ENCODE results near the gene CPED1.
"Not testable (repeated sequence)": the region's sequence is repeated elsewhere in the genome, so short reads cannot be mapped to it uniquely, and the experiment has no call there.

CPED1 gene

GRCh38 chr7:121107923-121108498 is 119.5 kb downstream of the CPED1 start:
- DNase-seq (ENCODE audit: low read depth, low spot score): peak; percentile 60
- Histone ChIP-seq H3K9ac (ENCODE audit: insufficient read length) (no peak overlapping the region), H3K9me3 (ENCODE audit: low read depth, low read length) (no peaks in the 10 kb centered on the region), H3K4me3 (no peak overlapping the region), H3K36me3 (ENCODE audit: insufficient read depth, low read length) (no peaks in the 10 kb centered on the region), H3K27ac (no peak overlapping the region)
- TF ChIP-seq POLR2AphosphoS5 (IDR thresholded peaks at IDR 0.05; ENCODE audit: borderline replicate concordance, low read depth, low read length) (no peak), EZH2 (IDR thresholded peaks at IDR 0.05) (no peak), FOXP2 (optimal IDR thresholded peaks at IDR 0.05; ENCODE audit: control extremely low read depth, extremely low read length, insufficient read depth) (no peak)

GRCh38 chr7:121109145-121109544 is 120.6 kb downstream of the CPED1 start:
- Histone ChIP-seq H3K4me3 (no peak overlapping the region), H3K36me3 (ENCODE audit: insufficient read depth, low read length) (no peaks in the 10 kb centered on the region), H3K27ac (no peak overlapping the region), H3K9me3 (ENCODE audit: low read depth, low read length) (no peaks in the 10 kb centered on the region), H3K9ac (ENCODE audit: insufficient read length) (no peak overlapping the region)
- no peak for DNase-seq (ENCODE audit: low read depth, low spot score)
- TF ChIP-seq EZH2 (IDR thresholded peaks at IDR 0.05): no peak
- TF ChIP-seq FOXP2 (optimal IDR thresholded peaks at IDR 0.05; ENCODE audit: control extremely low read depth, extremely low read length, insufficient read depth): no peak
- TF ChIP-seq POLR2AphosphoS5 (IDR thresholded peaks at IDR 0.05; ENCODE audit: borderline replicate concordance, low read depth, low read length): no peak

GRCh38 chr7:121113288-121113687 is 124.8 kb downstream of the CPED1 start:
- no peak overlapping the region for H3K27ac ChIP-seq
- H3K4me3 ChIP-seq: no peak overlapping the region
- no peak overlapping the region for H3K9ac ChIP-seq (ENCODE audit: insufficient read length)
- no peaks in the 10 kb centered on the region for H3K9me3 ChIP-seq (ENCODE audit: low read depth, low read length)
- DNase-seq (ENCODE audit: low read depth, low spot score): no peak
- no peaks in the 10 kb centered on the region for H3K36me3 ChIP-seq (ENCODE audit: insufficient read depth, low read length)
- TF ChIP-seq POLR2AphosphoS5 (IDR thresholded peaks at IDR 0.05; ENCODE audit: borderline replicate concordance, low read depth, low read length): no peak
- no peak for TF ChIP-seq EZH2 (IDR thresholded peaks at IDR 0.05)
- no peak for TF ChIP-seq FOXP2 (optimal IDR thresholded peaks at IDR 0.05; ENCODE audit: control extremely low read depth, extremely low read length, insufficient read depth)

GRCh38 chr7:121116396-121116795 is 127.9 kb downstream of the CPED1 start:
- no peak overlapping the region for H3K4me3 ChIP-seq
- TF ChIP-seq POLR2AphosphoS5 (IDR thresholded peaks at IDR 0.05; ENCODE audit: borderline replicate concordance, low read depth, low read length): no peak
- TF ChIP-seq EZH2 (IDR thresholded peaks at IDR 0.05): no peak
- no peak for TF ChIP-seq FOXP2 (optimal IDR thresholded peaks at IDR 0.05; ENCODE audit: control extremely low read depth, extremely low read length, insufficient read depth)
- DNase-seq (ENCODE audit: low read depth, low spot score): no peak
- no peaks in the 10 kb centered on the region for H3K9me3 ChIP-seq (ENCODE audit: low read depth, low read length)
- no peak overlapping the region for H3K9ac ChIP-seq (ENCODE audit: insufficient read length)
- no peak overlapping the region for H3K27ac ChIP-seq
- H3K36me3 ChIP-seq (ENCODE audit: insufficient read depth, low read length): no peaks in the 10 kb centered on the region

GRCh38 chr7:121119047-121119446 is 130.5 kb downstream of the CPED1 start:
- H3K9me3 ChIP-seq (ENCODE audit: low read depth, low read length): no peaks in the 10 kb centered on the region
- no peak for DNase-seq (ENCODE audit: low read depth, low spot score)
- no peak overlapping the region for H3K27ac ChIP-seq
- H3K9ac ChIP-seq (ENCODE audit: insufficient read length): no peak overlapping the region
- no peak overlapping the region for H3K4me3 ChIP-seq
- no peak for TF ChIP-seq FOXP2 (optimal IDR thresholded peaks at IDR 0.05; ENCODE audit: control extremely low read depth, extremely low read length, insufficient read depth)
- TF ChIP-seq POLR2AphosphoS5 (IDR thresholded peaks at IDR 0.05; ENCODE audit: borderline replicate concordance, low read depth, low read length): no peak
- no peak for TF ChIP-seq EZH2 (IDR thresholded peaks at IDR 0.05)
- H3K36me3 ChIP-seq (ENCODE audit: insufficient read depth, low read length): no peaks in the 10 kb centered on the region

GRCh38 chr7:121123032-121123431 is 134.5 kb downstream of the CPED1 start:
- no peak for DNase-seq (ENCODE audit: low read depth, low spot score)

GRCh38 chr7:121125454-121125853 is 136.9 kb downstream of the CPED1 start:
- H3K36me3 ChIP-seq (ENCODE audit: insufficient read depth, low read length); DNase-seq (ENCODE audit: low read depth, low spot score); H3K9ac ChIP-seq (ENCODE audit: insufficient read length); H3K9me3 ChIP-seq (ENCODE audit: low read depth, low read length); H3K4me3 ChIP-seq; H3K27ac ChIP-seq: not testable (repeated sequence)

More at GRCh38 chr7:121123032-121123431, 134.5 kb downstream of the CPED1 start:
- no peaks in the 10 kb centered on the region for H3K36me3 ChIP-seq (ENCODE audit: insufficient read depth, low read length)
- no peaks in the 10 kb centered on the region for H3K9me3 ChIP-seq (ENCODE audit: low read depth, low read length)
- H3K9ac ChIP-seq (ENCODE audit: insufficient read length): no peak overlapping the region
- H3K27ac ChIP-seq: no peak overlapping the region
- no peak for TF ChIP-seq EZH2 (IDR thresholded peaks at IDR 0.05)
- no peak for TF ChIP-seq POLR2AphosphoS5 (IDR thresholded peaks at IDR 0.05; ENCODE audit: borderline replicate concordance, low read depth, low read length)
- no peak for TF ChIP-seq FOXP2 (optimal IDR thresholded peaks at IDR 0.05; ENCODE audit: control extremely low read depth, extremely low read length, insufficient read depth)
- no peak overlapping the region for H3K4me3 ChIP-seq

- DNase-seq (ENCODE audit: low read depth, low spot score): no peak
- Histone ChIP-seq H3K9me3 (ENCODE audit: low read depth, low read length) (no peaks in the 10 kb centered on the region), H3K4me3 (no peak overlapping the region), H3K27ac (no peak overlapping the region), H3K36me3 (ENCODE audit: insufficient read depth, low read length) (no peaks in the 10 kb centered on the region), H3K9ac (ENCODE audit: insufficient read length) (no peak overlapping the region)
- no peak for TF ChIP-seq FOXP2 (optimal IDR thresholded peaks at IDR 0.05; ENCODE audit: control extremely low read depth, extremely low read length, insufficient read depth)
- no peak for TF ChIP-seq EZH2 (IDR thresholded peaks at IDR 0.05)
- no peak for TF ChIP-seq POLR2AphosphoS5 (IDR thresholded peaks at IDR 0.05; ENCODE audit: borderline replicate concordance, low read depth, low read length)
These were observed 137.7 kb downstream of the CPED1 start for GRCh38 chr7:121126201-121126600.
